Fibroblast of skin of right biceps (primary cell): ENCODE data around the gene MYT1.

Experiments used
- DNase-seq: peaks from one replicate; pipeline ENCODE4 v3.0.0-alpha.2; 2013

Gene MYT1

DNA sequence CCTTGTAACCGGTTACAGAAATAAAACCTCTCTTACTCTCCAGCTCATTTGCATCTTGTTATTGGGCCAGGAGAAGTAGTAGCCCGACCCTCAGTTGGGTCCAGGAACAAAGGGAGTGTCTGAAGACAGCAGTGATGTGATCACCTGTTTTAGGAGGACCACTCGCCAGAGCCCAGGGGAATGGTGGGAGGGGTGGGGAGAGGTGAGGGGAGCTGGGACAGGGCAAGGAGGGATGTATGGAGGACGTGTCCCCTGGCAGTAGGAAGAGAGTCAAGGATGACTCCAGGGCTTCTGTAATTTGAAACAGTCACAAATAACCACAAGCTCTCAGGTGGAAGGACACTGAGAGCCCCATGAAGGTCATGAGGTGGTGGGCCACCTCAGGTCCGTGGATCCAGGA lies 89.9 kb downstream of the MYT1 start:
- no peak for DNase-seq

DNA sequence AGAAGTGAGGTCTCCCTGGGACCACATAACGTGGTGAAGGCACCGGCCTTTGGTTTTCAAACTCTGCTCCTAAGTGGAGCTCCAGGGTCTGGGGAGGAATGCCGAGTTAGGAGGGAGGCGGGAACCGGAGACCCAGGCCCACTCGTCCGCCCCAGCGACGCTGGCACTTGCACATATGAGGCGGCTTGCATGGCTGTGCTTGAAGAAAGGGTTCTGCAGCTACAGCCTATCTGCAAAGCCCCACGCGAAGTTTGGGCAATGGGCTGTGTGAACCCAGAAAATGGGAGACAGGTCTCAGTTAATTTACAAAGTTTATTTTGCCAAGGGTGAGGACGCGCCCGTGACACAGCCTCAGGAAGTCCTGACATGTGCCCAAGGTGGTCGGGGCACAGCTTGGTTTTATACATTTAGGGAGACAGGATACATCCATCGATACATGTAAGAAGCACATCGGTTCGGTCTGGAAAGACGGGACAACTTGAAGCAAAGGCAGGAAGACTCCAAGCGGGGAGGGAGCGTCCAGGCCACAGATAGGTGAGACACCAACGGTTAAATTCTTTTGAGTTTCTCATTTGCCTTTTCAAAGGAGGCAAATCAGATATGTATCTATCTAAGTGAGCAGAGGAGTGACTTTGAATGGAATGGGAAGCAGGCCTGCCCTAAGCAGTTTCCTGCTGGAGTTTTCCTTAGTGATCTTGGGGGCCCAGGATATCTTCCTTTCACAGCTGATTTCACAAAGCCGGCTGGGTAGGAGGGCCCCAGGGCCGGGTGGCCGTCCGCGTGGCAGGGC lies 90.5 kb downstream of the MYT1 start:
- no peak for DNase-seq

- DNase-seq: peak; percentile 87
Measured at GRCh38 chr20:64255361-64256281, 91.4 kb downstream of the MYT1 start, which contains the start of gene PCMTD2. PCMTD2 (plus strand) TSS chr20:64255748; CDS start chr20:64259966, 4,218 bp downstream.

DNA sequence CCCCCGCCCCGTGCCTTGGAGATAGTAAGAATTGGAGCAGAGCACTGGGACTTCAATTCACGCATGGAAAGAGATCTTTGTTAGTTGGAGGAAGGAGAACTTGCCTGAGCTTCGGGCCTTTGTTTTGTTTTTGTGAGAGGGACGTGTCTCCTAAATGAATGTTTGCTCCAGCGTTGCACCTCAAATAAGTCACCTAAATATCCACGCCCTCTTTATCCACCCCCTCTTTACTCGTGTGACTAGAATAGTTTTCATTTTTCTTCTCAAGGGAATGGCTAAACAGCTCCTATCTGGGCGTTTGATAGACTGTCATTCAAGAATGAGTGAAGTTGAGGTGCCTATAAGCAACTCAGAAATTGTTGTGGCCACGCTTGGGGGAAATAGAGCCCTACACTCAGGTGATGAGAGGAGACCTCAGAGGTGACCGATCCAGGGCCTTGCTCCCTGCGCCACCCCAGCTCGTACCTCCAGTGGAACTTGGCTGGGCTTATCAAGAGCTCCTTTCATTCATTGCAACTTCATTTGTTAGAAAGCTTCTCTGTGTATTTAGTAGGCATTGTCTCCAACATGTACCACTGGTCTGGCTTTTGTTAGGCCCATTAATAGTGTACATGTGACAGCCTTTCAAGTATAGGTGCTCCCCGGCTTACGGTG lies 92.2 kb downstream of the MYT1 start:
- DNase-seq: no peak

- no peak for DNase-seq
Measured at GRCh38 chr20:64257107-64257757, 93.0 kb downstream of the MYT1 start.

- no peak for DNase-seq
Measured at GRCh38 chr20:64258071-64258823, 94.0 kb downstream of the MYT1 start.

DNA sequence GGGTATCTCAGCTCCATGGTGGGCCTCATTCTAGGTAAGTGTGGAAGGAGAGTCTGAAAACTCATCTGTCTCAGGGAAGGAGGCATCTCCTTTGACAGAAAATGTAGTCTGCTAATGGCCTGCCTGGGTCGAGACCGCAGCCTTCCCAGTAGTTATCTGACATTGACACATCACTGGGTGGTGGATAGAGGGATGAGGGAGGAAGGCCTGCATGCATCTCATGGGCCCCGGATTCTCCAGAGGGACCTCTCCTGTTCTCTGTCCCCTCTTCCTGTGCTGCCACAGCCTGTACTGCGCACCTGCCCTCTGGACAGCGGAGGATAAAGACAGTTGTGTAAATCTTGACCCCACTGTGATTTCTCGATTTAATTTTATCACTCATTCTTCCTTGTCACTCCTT lies 96.0 kb downstream of the MYT1 start:
- DNase-seq: no peak

DNA sequence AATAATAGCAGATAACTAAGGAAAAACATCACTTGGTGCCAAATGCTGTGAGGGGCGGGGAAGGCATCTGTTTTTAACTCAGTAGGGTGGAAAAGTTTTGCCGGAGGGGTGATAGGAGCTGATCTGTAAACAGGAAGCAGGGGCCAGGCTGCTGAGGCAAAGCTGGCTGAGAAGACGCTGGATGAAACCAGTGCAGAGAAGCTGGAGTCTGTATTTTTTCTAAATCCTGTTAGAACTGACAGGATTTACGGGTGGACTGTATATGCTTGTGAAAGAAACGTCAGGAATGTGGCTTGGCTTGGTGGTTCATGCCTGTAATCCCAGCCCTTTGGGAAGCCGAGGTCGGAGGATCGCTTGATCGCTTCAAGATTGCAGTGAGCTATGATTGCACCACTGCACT lies 96.9 kb downstream of the MYT1 start:
- DNase-seq: peak; percentile 56

DNA sequence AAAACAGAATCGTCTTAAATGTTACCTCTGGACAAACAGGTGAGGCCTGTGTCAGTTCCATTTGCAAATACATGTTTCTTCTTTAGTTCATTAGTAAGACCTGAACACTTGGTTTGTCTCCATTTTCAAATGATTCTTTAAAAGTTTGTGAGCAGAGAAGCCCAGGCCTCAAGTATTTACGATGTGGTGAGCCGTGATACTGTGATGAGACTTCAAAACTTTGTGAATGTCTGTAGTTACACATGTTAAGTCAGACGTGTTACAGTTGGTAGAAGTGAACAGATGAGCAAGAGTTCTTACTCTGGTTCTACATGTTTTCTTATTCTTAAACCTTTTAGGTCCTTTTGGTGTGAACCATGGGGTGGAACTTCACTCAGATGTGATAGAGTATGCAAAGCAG lies 99.8 kb downstream of the MYT1 start:
- no peak for DNase-seq

DNA sequence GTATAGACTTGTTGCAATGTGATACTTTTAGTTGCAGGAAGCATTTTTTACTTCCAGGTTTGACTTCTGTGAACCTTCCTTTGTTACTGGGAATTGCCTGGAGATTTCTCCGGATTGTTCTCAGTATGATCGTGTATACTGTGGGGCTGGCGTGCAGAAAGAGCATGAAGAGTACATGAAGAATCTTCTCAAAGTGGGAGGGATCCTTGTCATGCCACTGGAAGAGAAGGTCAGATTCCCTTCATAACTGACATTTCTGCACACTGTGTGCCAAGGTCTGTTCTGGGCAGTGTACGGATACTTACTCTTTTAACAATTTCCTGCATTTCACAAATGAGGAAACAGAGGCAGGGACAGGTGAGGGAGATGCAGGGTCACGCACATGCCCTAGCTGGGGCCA lies 100.9 kb downstream of the MYT1 start:
- DNase-seq: no peak

- DNase-seq: no peak
Measured at GRCh38 chr20:64266988-64267387, 102.7 kb downstream of the MYT1 start.

DNA sequence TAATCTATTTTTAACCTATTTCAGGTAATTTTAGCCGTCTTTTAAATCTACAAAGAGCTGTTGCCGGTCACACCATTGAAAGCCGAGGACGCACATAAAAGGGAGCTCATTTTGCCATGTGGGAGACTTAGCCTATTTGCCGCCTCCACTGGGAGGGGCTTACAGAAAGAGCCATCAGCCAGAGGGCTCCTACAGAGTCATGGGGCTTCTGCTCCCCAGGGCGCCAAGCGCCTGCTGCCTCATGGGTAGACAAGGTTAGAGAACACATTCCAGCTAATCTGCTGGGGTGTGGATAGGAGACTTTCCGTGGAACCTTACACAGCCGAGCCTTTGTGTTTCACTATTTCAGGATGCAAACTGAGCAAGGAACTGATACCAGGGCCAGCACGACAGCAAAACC lies 103.9 kb downstream of the MYT1 start:
- DNase-seq: no peak

GRCh38 chr20:64269604-64270411 lies 105.6 kb downstream of the MYT1 start:
- DNase-seq: no peak

GRCh38 chr20:64271636-64272035 lies 107.4 kb downstream of the MYT1 start:
- DNase-seq: no peak

GRCh38 chr20:64273109-64273508 lies 108.9 kb downstream of the MYT1 start:
- DNase-seq: no peak

DNA sequence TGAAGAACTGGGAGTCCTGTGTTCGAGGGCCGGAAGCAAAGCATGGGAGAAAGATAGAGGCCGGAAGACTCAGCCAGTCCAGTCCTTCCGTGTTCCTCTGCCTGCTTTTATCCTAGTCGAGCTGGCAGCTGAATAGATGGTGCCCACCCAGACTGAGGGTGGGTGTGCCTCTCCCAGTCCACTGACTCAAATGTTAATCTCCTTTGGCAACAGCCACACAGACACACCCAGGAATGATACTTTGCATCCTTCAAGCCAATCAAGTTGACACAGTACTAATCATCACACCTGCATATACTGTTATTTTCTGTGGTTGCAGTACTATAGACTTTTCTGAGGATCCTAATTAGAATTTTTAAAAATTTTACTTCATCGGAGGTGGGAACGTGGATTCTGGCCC lies 112.6 kb downstream of the MYT1 start:
- no peak for DNase-seq

DNA sequence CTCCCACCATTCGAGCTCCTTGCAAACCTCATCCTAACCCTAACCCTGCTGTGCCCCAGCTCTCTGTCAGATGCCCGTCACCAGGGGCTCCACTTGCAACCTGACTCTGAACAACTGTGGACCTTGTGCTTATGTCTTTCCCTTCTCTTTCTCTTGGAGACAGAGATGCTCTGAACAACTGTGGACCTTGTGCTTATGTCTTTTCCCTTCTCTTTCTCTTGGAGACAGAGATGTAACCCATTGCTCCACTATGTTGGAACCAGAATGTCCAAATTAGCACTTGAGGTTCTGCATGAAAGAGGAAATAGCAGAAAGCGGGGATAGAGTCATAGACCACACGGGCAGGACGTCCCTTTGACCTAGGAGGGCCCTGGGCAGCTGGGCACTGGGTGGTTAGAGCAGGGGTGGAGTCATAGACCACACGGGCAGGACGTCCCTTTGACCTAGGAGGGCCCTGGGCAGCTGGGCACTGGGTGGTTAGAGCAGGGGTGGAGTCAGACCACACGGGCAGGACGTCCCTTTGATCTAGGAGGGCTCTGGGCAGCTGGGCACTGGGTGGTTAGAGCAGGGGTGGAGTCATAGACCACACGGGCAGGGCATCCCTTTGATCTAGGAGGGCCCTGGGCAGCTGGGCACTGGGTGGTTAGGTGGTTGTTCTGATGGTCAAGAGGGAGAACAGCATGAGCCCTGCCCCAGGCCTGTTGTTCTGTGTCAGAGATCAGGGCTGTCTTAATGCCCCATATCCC lies 113.5 kb downstream of the MYT1 start:
- DNase-seq: no peak

DNA sequence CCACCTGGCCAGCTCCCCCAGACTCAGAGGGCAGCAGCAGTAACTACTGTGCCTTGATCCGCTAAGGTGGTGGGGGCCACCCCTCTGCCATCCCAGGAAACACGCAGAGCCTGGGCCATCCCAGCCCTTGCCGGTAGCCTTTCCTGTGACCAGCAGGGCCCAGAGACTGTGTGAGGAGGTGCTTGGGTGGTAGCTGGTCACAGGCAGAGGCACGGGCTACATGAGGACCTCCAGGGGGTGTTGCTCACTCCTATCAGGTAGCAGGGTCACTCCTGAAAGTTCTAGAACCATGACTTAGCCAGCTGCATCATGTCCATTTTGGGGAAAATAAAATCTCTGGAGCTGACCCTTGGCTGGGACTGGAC lies 114.0 kb downstream of the MYT1 start:
- DNase-seq: no peak

DNA sequence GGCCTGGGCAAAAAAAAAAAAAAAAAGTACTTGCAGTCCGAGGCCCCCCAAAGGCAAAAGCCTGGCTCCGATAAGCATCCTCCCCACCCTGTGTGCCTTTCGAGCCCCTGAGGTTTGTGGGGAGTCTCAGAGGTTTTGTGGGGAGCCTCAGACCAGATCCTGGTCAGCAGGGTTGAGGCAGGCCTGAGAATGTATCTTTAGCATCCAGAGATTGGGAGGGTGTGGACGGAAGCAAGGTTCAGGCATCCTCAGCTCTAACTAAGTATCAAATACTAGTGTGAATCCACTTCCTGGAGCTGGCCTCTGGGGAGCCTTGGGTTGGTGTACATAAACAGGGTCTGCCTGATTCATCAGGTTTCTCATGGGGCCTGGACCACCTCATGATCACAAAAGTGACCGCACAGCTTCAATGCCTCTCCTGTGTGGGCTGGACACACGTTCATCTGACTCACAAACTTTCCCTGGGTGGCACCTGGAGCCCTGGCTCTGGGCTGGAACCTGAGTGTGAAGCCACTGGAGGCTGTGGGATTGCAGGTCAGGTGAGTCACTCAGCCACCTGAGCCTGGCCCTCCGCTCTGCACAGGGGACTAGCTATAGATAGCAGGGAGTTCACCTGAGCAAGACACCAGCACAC lies 115.7 kb downstream of the MYT1 start:
- no peak for DNase-seq

- DNase-seq: no peak
Measured at GRCh38 chr20:64280460-64280843, 116.2 kb downstream of the MYT1 start.
